GM08714 (cell line): ENCODE results near the gene TPPP2.
A peak's percentile ranks its signal among the peaks of the same experiment; 100 is the strongest.

Source experiments
- H3K4me3 ChIP-seq: fragments of 200-500 bp; sonication (Bioruptor generic); 2 replicates; pipeline ENCODE4 v1.5.1; 2014; ENCODE audit warnings: mild to moderate bottlenecking, low read length, inconsistent platforms
- ZNF274 ChIP-seq: IDR thresholded peaks from 2 replicates; pipeline ENCODE4 v1.6.1; 2012; ENCODE audit warnings: mild to moderate bottlenecking, low read depth, low read length

The TPPP2 gene

DNA sequence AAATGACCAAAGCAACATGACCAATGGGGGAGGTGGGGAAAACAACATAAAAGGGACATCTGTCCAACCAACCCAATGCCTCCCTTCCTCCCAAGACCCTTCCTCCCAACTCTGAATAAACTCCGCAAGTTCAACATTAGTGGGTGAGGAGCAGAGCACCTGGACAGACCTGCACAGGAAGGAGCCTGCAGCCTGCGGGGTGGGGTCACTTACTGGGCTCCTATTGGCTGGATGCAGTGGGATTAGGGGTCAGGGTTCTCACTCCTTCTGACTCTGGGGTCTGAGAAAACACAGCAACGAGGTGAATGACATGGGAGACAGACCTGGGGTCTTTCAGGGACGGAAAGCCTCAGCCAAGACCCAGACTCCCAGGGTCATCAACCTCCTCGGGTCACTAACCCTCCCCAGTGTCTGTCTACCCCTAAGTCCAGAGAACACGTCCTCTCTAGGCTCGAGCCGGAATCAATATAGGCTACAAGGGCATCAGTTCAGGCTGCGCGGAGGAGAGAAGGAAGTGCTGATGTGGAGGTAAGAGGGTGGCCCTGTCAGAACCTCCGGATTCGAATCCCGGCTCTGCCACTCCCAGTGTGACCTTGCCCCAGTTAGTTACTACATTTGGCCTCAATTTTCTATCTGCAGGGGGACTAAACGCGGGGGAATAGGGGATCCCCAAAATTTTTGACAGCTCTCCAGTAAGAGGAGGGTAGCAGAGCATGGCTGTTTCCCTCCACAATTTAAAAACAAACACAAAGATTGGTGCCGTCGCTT, 6.0 kb upstream of the TPPP2 start:
- no peak overlapping the region for H3K4me3 ChIP-seq
- TF ChIP-seq ZNF274: no peak

DNA sequence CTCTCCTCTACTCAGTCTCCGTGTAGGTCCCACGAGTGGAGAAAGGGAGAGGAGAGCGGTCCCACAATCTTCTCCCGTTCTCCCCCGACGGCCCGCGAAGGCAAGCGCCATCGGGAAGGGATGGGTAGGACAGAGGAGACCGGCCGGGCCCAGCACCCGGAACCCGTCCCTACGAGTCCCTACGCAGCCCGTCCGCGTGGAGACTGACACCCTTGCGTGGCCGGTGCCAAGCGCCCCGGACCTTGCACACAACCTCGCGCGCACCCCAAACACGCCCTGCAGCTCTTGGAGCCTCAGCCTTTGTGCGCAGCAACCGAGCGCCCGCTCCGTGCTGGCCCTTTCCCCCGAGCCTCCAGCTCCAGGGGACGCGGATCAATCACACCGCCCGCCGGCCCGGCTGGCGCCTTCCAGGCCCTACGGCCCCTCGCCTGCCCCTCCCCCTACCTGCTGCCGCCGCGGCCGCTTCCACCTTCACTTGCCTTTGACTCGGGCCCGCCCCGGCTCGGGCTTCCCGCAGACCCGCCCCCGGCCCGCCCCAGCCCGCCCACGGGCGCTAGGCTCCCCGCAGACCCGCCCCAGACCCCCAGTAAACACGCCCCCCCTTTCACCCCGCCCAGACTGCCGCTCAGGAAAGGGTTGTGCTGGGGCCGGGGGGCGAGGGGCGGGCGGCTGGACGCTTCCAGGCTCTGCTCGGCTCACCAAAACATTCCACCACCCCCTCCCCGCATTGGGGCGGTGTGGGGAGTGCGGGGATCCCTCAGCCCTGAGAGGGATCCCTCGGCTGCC, 5.2 kb upstream of the TPPP2 start, which contains the start of gene NDRG2:
Gene NDRG2 (minus strand): TSS at position 477 of the 786 bp plus-strand sequence. CDS start 1,746 bp downstream, outside the sequence.
- peak within 1 kb of the TSS; percentile 29; the same call in 1 of the 2 replicates for H3K4me3 ChIP-seq
- TF ChIP-seq ZNF274: no peak

DNA sequence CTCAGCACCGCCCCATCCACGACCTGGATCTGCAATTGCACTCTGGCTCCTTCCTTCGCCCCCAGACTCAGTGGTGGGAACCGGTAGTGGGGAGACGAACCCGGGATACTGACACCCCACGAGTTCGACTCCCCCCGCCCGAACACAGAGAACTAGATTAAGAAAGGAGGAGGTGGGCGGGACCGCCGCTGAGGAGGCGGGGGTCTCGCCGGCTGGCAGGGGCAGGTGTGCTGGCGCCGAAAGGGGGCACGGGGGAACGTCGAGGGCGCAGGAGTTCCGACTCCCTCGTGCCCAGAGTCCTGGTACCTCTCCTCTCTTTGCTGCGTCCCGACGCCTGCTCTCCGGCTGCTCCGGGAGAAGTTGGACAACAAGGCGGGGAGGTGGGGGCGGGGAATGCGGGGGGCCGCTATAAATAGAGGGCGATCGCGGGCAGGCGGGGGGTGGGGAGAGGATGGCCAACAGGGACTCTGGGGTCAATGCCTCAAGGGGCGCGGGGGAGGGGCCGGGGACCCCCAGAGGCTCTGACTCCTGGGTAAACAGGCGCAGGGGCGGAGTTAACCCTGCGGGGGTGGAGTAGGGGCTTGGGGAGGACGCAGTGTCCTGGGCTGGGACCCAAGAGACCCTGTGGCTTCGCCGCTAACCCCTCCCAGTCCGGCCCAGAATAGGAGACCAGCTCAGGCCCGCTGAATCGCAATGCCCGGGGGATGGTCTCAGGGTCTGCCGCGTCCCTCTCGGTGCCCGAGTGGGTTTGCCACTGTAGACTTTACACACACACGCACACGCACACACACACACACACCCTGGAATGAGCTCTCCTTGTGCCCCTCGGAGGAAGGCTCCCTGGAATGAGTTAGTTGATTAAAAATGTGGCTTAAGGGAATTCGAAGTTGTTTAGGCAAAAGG, 4.4 kb upstream of the TPPP2 start:
- no peak overlapping the region for H3K4me3 ChIP-seq

GRCh38 chr14:21026274-21026987, 3.6 kb upstream of the TPPP2 start:
- TF ChIP-seq ZNF274: no peak
- H3K4me3 ChIP-seq: no peak overlapping the region

More for the DNA sequence above, 4.4 kb upstream of the TPPP2 start:
- TF ChIP-seq ZNF274: no peak

GRCh38 chr14:21026988-21027315, 3.1 kb upstream of the TPPP2 start:
- no peak for TF ChIP-seq ZNF274
- no peak overlapping the region for H3K4me3 ChIP-seq

GRCh38 chr14:21030531-21030930, 514 bp downstream of the TPPP2 start:
- TF ChIP-seq ZNF274: no peak
- no peak overlapping the region for H3K4me3 ChIP-seq

- H3K4me3 ChIP-seq: no peak overlapping the region
- TF ChIP-seq ZNF274: no peak
Observed at GRCh38 chr14:21032326-21033132, 2.5 kb downstream of the TPPP2 start.

DNA sequence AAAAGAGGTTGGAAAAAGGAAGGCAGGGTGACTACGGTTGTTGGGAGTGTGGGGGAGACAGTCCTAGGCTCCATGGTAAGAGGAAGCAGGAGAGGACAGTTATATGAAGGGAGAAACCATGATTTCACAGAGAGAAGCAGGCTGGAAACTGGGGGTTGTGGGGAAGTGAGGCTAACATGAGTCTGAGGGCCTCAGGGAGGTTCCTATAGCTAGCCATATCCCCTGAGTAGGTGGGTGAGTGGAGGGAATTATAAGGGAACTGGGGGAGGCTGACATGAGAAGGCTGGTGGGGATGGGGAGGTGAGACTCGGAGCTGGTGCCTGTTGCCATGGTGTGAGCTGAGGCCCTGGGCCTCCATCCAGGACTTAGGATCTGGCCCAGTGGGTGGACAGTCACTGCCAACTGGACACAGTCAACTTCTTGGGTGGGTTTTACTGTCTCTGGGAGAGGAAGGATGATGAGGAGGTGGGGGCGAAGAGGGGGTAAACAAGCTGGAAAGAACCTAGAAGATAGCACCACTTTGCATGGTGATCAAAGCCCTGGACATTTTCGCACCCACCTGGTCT, 3.2 kb downstream of the TPPP2 start:
- H3K4me3 ChIP-seq: no peak overlapping the region
- TF ChIP-seq ZNF274: no peak

- H3K4me3 ChIP-seq: no peak within 1 kb of the TSS
- no peak for TF ChIP-seq ZNF274
Observed at GRCh38 chr14:21034707-21035106, 4.7 kb downstream of the TPPP2 start, which contains the start of gene RNASE13. Gene RNASE13 (minus strand): TSS chr14:21034807. CDS start chr14:21034288, 519 bp downstream.

DNA sequence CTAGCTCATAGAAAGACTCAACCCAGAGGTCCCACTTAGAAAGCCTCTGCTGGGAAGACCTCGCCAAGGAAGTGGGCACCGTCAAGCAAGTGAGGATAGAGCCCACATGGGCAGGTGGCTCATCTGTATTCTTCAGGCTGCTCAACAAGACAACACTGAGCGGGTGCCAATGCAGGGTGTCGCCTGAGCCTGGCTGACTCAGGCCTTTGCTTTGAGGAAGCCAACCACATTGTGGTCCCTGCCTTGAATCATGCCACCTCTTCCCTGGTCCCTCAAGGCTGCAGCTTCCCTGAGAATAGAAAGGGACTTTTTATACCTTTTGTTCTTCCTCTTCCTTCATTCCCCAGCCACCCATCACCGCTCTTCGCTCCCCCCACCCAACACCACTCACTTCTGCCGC, 6.7 kb downstream of the TPPP2 start:
- no peak overlapping the region for H3K4me3 ChIP-seq
- TF ChIP-seq ZNF274: no peak

DNA sequence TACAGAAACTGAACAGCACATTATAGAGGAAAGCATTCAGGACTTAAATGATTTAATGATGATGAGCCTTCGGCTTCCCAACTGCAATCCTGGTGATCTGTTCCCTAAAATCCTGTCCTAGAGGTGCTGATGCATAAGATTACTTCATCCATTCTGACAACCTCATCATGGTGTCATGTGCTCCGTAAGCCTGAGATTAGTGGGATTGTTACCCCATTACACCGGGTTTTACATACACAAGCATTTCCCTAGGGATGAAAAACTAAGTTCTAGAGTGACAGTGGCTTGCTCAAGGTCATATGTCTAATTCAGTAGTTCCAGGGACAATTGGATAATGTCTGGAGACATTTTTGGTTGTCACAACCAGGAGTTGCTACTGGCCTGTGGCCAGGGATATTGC, 7.1 kb downstream of the TPPP2 start:
- no peak overlapping the region for H3K4me3 ChIP-seq
- TF ChIP-seq ZNF274: no peak

GRCh38 chr14:21038441-21039422, 8.7 kb downstream of the TPPP2 start:
- TF ChIP-seq ZNF274: no peak
- no peak overlapping the region for H3K4me3 ChIP-seq
